Stimulated activated CD4-positive, alpha-beta T cell treated with anti-CD3 and anti-CD28 coated beads, TNF-alpha, amount 100 ng/mL, for 1 hour (primary cell): ENCODE results near the gene ABHD12.
"Not testable (repeated sequence)": the region's sequence is repeated elsewhere in the genome, so short reads cannot be mapped to it uniquely, and the experiment has no call there.

Source experiments
- DNase-seq, 3 donors: peaks; one replicate each; pipeline ENCODE4 v3.0.0-alpha.2; 2020; ENCODE audit warnings: low read depth in 3 of 3, low spot score in 1 of 3

ABHD12 gene

DNA sequence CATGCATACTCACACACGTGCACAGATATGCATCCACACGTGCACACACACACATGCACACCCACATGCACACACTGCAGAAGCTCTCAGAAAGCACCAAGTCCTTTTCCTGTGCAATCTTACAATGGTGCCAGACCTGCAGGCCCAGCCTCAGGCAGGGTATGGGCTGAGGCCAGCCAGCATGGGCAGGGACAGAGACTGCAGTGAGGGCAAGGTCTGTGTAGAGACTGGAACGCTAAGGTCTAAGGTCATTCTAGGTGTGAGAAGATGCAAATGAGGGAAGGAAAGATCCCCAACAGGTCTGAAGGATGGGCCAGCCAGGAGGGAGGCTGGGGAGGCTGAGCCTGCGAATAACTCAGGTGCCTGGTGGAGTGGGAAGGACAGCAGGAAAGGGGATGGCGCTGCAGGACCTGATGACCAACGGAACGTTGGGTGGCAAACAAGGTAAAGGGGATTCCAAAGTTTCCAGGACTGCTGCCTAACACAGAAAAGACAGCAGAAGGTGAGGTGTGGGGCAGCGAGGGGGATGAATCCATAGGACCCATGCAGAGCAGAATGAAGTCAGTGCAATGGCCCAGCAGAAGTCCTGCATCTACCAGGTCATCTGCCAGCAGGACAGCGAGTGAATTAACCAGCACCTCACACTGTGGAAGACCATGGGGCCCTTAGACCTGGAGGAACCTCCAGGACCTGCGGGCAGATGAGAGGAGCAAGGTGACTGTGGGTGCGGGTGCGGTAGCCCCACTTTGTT, 67.0 kb downstream of the ABHD12 start:
- no peak for DNase-seq

- no peak for DNase-seq
Observed at GRCh38 chr20:25321991-25322390, 68.6 kb downstream of the ABHD12 start.

DNA sequence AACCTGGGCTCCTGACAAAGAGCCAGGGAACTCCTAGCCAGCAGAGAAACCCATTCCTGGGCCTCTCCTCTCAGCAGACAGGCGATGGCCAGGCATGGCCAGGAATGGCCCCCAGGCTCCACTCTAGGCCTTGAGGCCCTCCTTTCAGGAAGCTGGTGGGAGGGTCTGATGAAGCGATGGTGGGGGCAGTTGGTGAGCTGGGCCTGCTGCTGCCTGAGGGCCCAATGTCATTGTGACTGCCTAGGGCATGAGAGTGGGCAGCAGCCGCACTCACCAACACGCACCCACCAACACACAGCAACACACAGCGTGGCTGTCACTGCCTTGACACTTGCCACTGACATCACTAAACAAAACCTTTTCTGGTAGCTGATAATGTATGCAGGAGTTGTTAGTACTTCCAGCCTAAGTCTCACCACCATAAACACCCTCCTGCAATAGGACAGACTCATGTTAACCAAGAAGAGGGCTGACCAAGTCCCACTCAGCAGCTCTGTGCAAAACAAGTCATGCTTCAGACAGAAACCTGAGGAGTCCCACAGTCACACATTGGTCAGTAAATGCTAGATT, 69.3 kb downstream of the ABHD12 start:
- DNase-seq: no peak

DNA sequence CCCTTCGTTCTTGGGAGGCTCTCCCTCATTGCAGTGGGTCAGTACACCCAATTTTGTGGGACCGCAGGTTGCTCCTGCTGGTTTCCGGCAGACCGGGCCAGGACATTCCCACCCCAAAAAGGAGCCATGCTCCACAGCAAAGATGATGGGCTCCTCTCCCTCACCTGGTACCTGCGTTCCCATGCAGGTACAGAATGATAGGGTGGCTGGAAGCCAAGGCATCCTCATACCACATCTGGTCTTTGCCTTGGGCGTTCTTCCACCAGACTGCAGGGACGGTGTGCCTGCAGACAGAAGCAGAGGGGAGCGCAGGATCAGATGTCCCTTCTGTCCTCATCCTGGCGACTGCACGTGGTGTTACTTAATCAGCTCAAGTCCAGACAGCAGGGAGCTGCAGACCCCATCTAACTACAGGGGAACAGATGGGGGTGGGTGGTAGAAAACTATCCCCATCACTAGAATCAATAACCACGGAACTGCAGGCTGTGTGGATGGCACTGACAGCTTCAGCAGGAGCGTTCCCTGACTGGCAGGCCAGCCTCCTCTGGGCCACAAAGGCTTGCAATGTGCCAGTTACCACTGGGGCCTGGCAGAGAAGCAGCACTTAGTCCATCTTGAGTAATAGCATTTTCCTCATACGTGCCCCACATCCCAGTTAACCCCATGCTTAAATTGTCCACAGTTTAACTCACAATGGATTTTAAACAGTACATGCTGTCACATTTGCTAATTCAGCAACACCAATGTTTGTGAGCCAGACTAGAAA, 70.4 kb downstream of the ABHD12 start:
- no peak for DNase-seq

DNA sequence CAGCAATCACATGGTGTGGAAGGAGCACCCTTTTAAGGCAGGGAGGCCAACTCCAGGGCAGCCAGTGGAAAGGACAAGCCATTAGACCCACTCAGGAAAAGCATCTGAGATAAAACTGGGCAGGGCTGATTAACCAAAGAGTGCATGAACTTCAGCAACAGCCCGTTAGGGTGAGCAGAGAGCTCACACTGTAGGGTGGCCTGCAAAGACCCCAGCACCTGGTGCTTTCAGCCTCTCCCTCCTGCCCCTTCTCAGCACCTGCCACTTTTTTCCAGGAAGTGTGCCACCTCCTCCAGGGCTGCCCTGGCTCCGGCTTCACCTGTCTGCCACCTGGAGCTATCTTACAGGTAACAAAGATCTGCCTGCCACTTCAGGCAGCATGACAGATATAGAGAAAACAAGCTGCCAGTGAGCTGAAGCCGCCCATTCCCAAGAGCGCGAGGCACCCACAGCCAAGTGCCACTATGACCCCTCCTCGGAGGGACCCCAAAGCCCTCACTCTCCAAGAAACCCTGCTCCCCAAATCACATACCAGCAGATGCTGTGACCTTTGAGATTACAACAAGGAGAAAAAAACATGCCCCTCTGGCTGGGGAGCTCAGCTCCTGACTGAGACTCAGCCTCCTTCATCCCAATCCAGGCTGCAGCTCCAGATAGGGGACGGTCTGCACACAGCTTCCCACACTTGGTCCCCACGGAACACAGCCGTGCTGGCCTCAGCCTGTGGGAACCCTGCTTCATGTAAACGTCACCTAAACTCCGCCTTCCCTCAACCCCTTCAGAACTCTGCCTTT, 71.2 kb downstream of the ABHD12 start:
- no peak for DNase-seq

DNA sequence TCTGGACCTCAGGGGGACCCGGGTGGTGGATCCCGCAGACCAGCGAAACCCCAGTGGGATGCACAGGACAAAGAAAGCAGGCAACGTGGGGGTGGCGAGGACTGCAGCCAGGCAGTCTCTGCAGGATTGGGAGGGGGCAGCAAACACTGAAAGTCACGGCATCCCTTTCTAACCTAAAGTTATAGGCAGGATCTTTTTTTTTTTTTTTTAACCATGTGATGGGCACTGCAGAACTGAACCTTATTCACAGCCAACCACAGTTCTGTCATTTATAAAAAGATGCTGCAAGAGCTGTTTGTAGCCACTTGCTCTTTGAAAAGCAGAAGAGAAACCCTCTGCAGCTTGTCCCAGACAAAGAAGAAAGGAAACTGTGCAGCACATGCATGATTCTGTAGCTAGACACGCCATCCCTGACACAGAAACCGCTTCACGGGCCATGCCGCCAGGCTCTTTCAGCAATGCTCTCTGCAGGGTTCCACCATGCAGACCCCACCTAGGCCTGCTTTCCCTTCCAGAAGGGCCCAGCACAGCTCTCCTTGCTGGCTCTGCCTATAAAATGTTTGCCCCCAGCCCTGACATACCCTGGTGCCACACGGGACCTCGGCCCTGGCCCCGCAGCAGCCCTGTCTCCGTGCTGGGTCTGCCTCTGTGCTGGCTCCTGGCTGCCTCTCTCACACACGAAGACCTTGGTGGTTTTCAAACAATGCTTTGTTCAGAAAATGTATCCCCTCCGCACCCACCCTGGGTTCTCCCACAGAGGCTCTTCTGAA, 72.0 kb downstream of the ABHD12 start:
- no peak for DNase-seq

DNA sequence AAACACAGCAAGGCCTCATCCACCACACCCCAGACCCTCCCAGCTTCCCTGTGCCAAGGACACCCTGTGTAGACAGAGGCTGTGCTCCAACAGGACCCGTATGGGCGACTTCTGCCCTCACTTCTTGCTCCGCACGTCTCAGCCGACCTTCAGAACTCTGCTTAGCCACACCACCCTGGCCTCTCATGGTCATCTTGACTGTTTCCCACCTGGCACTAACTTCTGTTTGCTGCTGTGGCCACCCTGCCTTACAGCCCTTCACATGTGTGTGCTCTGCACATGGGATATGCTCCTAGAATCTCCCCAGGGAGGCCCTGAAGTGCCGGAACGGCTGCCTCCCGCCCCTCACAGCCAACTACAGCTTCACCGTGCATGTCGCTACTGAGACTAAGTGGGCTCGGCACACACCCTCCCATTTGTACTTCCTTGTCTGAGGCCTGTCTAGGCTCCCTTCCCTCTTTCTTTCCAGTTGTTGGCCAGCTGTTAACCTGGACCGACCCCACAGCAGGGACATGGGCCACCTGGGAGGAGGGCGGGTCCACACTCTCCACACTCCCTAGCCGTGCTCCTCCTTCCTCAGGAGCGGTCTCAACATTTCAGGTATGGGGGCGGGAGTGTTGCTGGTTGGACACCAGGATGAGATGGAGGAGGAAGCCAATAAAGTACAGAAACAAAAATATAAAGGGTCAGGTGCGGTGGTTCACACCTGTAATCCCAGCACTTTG, 73.1 kb downstream of the ABHD12 start:
- DNase-seq: no peak

GRCh38 chr20:25316506-25317190, 74.0 kb downstream of the ABHD12 start:
- DNase-seq: no peak

GRCh38 chr20:25315418-25316210, 75.0 kb downstream of the ABHD12 start:
- no peak for DNase-seq

DNA sequence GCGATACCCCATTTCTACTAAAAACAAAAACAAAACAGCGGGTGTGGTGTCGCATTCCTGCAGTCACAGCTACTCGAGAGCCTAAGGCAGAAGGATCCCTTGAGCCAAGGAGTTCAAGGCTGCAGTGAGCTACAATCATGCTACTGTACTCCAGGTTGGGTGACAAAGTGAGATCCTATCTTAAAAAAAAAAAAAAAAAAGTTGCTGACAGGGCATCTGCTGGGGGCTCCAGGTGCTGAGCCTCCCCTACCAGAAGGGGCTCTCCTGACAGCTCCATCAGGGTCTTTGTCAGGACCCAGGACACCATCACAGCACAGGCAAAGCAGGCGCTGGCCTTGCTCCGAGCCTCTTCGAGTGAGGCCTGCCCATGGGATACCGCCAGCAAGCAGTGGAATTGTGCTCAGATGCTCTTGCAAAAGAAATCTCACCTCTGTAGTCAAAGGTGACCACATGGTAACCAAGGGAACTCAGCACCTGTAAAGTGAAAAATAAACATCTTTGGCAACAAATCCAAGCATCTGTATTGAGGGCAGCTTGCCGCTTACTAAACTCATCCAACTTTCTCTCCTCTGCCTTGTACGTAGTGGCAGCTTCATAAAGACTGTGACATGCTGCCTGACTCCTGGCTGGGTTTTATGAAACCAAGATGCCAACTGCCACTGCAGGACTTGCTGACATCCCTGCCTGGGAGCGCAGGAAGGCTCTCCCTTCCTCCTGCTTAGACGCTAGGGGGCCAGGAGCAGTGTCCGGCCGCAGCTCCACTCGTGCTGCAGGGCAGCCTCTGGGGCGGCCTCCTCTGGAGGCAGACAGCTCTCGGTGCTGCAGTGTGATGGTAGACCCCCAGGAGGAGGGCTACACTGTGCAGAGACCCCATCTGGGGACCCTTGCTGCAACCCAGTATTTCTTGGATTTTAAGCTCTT, 75.9 kb downstream of the ABHD12 start:
- DNase-seq: no peak

- no peak for DNase-seq
Observed at GRCh38 chr20:25313593-25313992, 77.0 kb downstream of the ABHD12 start.

DNA sequence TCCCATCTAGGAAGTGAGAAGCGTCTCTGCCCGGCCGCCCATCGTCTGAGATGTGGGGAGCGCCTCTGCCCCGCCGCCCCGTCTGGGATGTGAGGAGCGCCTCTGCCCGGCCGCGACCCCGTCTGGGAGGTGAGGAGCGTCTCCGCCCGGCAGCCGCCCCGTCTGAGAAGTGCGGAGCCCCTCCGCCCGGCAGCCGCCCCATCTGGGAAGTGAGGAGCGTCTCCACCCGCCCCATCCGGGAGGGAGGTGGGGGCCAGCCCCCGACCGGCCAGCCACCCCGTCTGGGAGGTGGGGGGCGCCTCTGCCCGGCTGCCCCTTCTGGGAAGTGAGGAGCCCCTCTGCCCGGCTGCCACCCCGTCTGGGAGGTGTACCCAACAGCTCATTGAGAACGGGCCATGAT, 77.9 kb downstream of the ABHD12 start:
- DNase-seq: not testable (repeated sequence)

DNA sequence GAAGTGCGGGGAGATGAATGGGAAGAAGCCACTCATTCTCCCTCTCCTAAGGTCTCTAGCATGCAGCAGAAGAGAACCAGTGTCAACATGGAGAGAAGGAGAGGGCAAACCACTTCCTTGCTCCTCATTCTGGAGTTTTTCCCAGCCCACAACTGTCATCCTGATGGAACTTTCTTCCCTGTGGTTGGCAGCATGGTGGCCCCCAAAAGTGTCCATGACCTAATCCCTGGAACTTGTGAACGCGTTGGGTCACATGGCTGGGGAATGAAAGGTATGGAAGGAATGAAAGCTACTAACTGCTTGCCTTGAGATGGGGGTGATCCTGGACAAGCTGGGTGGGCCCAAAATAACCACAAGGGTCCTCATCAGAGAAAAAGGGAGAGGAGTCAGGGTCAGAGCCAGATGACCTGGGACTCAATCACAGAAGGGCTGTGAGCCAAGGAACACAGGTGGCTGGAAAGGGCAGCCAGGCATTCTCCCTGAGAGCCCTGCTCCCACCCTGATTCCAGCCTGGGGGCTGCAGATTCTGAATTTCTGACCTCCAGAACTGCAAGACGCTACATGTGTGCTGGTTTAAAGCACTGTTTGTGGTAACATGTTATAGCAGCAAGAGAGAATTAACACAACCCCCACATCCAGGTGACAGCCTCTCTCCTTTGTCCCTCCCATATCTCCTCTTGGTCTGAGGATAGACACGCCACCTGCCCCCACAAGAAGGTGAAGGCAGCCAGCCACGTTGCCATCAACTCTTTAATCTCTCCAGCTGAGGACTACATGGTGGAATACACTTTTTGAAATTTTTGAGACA, 79.5 kb downstream of the ABHD12 start:
- no peak for DNase-seq

GRCh38 chr20:25310268-25310920, 80.2 kb downstream of the ABHD12 start:
- DNase-seq: peak in 2 of 3 donors; percentile 6 to 9

- DNase-seq: no peak
Observed at GRCh38 chr20:25309395-25310267, 81.0 kb downstream of the ABHD12 start.
